ENCODE measurements around the gene CD9.

- TF ChIP-seq POLR2A (IDR thresholded peaks at IDR 0.05): peak; percentile 59 to 71
- TF ChIP-seq CTCF (IDR thresholded peaks at IDR 0.05 in 4 of 5, conservative IDR thresholded peaks at IDR 0.05 in 1 of 5): no peak
Measured at GRCh38 chr12:6226002-6226678, 25.9 kb downstream of the CD9 start.

Measured in gastrocnemius medialis (tissue), 4 donors.